Activated CD4-positive, alpha-beta T cell treated with anti-CD3 and anti-CD28 coated beads for 48 hours (primary cell): ENCODE results near the gene ERFE.

Source experiments
- DNase-seq: peaks from one replicate; pipeline ENCODE4 v3.0.0-alpha.2; 2020

Gene ERFE

DNA sequence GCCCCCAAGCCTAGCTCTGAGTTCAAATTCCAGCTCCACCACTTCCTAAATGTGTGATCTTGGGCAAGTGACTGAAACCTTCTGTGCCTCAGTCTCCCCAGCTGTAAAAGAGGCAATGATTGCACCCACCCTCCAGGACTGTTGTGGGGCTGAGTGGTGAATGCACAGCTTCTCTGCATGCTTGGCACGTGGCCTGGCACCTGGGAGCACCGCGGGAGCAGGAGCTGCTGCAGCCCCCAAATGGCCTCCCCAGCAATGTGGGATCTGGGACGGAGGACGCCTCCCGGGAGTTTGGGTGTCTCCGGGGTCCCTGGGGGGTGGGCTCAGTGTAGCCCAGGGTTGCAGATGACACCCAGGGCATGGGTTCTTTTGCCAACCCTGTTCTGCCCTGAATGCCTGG lies 18.7 kb upstream of the ERFE start:
- no peak for DNase-seq

DNA sequence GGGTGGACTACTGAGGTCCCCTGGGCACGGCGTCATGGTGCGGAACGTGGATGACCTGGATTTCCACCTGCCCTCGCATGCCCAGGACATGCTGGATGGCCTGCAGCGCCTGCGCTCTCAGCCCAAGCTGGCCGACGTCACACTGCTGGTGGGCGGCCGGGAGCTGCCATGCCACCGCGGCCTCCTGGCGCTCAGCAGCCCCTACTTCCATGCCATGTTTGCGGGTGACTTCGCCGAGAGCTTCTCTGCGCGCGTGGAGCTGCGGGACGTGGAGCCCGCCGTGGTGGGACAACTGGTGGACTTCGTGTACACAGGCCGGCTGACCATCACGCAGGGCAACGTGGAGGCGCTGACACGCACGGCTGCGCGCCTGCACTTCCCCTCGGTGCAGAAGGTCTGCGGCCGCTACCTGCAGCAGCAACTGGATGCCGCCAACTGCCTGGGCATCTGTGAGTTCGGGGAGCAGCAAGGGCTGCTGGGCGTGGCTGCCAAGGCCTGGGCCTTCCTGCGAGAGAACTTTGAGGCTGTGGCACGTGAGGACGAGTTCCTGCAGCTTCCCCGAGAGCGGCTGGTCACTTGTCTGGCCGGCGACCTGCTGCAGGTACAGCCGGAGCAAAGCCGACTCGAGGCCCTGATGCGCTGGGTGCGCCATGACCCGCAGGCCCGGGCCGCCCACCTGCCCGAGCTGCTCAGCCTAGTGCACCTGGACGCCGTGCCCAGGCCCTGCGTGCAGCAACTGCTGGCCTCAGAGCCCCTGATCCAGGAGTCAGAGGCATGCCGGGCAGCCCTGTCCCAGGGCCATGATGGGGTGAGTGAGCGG lies 17.8 kb upstream of the ERFE start:
- DNase-seq: no peak

DNA sequence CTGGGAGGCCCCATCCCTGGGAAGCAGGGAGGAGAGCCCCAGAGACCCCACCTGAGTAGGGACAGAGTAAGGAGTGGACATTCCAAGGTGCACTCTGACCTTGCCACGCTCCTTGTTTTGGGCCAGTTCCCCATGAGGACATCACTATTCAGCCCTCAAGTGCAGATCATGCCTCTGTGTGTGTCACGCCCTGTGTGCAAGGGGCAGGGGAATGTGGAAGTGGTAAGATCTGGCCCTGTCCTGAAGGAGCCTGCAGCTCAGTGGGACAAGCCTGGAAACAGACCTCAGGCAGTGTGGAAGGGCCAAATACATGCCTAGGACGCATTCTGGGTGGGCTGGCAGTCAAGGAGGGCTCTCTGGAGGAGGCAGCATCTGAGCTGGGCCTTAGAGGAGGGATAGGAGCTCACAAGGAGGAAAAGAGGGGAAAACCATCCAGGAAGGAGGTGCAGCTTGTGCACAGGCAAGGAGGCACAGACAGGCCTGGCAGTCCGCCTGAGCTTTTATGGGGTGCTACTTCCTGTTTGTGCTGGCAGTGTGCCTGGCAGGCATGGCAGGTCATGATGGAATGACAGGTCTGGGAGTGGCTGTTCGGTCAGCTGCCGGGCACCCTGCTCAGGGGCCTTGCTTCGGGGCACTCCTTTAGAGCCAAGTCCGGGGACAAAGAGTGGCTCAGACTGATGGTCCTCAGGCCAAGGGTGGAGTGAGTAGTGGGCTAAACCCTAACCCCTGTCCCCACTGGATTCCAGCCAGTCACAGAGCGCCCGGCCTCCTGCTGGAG lies 17.0 kb upstream of the ERFE start:
- no peak for DNase-seq

DNA sequence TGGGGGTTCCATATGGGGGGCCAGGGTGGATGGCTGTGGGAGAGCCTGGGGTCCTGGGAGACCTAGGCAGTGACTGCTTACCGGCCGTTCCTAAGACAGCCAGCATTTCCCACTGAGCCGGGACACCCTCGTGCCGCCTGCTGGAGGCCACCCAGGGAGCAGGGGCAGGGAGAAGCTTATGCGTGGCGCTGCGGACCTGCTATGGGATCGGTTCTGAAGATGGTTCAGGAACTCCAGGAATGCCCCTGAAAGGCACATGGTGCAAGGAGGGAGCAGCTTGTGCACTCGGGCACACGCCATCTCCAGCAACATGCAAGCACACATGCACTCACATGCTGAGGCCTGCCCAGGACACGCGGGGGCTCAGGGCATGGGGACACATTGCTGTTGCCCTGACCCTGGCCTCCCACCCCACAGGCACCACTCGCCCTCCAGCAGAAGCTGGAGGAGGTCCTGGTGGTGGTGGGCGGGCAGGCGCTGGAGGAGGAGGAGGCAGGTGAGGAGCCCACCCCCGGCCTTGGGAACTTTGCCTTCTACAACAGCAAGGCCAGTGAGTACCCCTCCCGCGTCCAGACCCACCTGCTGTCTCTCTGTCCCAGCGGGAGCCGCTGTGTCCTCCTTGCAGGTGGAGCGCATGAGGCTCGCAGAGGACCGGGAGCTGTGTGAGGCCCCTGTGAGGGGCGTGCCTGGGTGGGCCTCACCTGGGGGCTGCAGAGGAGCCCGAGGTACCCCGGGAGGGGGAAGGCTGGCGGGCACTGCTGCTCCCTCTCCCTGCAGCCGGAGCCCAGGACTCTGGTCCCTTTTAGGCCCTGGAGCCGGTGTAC lies 16.2 kb upstream of the ERFE start:
- DNase-seq: no peak

DNA sequence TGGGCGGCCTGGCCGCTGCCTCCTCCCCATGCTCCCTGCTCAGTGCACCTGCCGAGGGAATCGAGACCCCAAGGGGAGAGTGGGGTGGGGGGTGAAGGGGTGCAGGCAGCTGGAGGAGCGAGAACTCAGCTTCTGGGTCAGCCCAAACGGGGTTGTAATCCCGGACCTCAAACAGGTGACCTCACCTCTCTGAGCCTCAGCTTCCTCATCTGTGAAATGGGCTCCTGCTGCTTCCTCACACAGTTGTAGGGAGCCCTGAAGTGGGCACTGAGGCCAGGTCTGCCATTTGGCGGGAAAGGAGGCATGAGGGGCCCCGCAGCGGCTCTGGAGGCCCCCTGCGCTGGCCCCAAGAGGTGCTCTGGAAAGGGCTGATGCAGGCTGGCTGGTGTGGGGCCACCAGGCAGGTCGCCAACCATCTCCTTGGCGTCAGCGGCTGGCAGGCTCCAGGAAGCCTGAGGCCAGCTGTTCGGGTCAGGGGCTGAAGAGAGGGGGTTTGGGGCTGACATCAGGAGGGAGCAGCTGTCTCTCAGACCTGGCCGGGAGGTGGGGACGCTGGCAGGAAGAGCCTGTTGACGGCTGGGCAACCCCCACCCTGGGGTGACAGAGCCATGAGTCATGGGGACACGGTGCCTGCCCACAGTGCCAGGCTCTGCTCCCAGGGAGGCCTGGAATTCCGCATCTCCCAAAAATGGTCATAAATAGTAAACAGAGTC lies 15.4 kb upstream of the ERFE start:
- peak; percentile 34 for DNase-seq

DNA sequence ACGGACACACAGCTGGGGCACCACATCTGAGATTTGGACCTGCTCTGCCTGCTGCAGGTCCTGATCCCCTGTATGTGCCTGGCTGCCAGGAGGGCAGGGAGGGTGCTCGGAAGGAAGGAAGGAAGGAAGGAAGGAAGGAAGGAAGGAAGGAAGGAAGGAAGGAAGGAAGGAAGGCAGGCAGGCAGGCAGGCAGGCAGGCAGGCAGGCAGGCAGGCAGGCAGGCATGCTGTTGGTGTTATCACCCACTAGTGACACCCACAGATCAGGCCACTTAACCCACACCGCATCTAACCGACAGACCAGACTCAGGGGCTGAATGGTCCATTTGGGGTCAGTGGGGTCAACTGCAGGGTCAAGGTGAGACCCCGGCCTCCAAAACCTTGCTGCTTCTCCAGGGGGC lies 14.5 kb upstream of the ERFE start:
- no peak for DNase-seq

DNA sequence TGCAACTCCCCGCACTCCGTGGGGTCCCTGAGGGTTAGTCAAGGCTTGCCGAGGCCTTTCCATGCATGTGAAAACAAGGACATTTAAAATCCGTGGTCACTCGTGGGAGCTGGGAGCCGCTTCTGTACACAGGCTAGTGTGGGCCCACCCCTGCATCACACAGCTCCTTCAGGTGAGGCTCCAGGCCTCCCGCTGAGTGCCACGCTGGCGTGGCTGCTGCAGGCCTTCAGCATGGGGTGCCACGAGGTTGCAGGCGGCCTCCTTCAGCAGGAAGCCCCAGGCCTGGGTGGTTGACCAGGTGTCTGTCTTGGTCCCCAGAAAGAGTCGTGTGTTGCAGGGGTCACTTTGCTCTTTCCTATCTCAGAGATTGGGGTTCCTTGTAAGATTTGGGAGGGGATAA lies 13.7 kb upstream of the ERFE start:
- no peak for DNase-seq

DNA sequence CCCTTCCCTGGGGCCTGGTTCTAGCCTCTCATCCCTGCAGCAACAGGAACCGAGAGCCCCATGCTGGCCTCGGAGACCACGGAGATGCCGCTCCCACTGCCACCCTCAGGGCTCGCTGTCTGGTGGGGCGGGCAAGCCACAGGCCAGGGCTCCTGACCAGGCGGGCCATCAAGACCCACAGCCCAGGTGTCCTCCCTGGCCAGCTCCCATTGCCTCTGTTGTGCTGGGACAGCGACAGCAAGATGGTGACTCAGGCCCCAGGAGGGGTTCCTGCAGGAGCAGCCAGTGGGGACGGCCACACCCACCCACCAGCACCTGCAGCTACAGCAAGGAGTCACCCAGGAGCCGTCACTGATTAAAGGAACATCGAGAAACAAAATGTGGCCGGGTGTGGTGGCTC lies 12.9 kb upstream of the ERFE start:
- no peak for DNase-seq

DNA sequence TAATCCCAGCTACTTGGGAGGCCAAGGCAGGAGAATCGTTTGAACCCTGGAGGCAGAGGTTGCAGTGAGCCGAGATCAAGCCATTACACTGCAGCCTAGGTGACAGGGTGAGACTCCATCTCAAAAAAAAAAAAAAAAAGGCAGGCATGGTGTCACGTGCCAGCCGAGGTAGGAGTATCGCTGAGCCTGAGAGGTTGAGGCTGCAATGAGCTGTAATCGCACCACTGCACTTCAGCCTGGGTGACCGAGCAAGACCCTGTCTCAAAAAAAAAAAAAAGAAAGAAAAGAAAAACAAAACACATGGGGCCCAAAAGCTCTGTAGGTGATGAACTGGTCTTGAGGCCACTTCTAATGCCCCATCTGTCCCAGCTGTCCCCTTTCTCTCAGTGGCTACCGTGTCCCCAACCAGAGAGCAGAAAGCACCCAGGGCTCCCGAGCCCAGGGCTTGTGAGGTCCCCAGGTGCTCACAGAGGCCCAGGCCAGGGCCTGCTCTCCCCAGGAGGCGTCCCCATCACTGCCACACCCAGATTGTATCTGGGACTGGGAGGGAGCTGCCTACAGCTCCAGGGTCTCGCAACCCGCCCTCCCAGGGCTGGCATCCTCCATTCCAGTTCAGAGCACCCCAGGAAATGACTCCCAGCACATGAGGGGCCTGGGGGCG lies 11.8 kb upstream of the ERFE start:
- no peak for DNase-seq

DNA sequence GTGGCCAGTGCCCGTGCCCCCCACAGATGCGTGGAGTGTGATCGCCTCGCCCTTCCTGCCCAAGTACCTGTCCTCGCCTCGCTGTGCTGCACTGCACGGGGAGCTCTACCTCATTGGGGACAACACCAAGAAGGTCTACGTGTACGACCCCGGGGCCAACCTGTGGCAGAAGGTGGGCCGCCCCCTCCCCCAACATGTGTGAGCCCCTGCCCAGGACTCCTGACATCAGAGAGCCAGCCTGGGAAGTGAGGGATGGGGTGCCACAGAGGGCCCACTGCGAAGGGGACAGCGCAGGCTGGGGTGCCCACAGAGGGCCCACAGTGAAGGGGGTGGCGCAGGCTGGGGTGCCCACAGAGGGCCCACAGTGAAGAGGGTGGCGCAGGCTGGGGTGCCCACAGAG lies 9.8 kb upstream of the ERFE start:
- DNase-seq: no peak

DNA sequence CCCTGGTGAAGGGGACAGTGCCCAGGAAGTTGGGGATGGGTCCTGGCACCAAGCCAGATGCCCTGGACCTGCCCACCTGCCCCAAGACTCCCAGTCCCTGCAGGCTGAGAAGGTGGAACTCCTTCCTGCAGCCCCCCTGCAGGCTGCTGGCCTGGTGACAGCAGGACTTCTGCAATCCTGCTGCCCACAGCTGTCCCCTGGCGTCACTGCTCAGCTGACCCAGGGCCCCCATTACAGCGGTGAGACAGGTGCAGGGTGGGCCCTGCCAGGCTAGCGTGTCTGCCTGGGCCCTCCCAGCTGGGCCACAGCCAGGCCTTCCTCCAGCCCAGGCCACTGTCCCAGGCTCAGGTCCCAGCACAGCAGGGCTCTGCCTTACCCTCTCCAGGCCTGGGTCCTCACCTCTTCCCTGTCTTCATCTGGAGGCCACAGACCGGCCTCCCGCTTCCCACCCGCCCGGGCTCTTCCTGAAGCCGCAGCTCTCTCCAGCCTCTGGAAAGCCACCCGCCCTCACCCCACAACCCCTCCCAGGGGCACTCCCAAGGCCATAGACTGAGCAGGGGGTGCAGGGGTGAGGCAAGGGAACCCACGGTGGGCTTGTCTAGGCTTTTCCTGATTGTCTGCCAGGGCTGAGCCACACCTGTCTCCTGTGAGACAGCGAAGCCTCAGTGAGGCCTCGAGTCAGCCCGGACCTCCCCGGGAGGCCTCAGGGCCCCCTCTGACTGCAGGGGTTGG lies 8.8 kb upstream of the ERFE start:
- DNase-seq: no peak

DNA sequence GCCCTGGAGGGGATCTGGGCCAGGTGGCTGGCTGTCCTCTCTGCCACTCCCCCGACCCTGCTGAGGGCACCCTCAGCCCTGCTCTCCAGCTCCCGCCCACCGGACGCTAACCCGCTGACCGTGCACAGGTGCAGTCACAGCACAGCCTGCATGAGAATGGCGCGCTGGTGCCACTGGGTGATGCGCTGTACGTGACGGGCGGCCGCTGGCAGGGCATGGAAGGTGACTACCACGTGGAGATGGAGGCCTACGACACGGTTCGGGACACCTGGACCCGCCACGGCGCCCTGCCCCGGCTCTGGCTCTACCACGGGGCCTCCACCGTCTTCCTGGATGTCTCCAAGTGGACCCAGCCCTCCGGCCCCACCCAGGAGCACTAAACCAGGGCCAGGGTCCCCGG lies 8.1 kb upstream of the ERFE start:
- no peak for DNase-seq

DNA sequence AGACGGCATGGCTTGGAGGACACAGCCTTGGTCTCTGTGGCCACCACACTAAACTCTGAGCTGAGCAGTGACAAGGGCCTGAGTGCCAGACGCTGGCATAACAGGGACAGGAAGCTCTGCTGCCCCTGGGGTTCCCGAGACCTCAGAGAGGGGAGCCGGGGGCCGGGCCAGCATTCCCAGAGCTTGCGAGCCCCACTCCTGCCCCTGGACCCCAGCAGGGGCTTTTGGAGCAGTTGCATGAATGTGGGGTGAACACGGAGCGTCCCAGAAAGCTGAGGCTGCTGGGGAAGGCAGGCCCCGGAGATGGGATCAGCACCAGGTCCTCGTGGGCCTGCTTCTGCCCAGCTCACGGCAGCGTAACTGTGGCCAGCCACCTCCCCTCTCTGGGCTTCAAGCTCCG lies 7.6 kb upstream of the ERFE start:
- no peak for DNase-seq

DNA sequence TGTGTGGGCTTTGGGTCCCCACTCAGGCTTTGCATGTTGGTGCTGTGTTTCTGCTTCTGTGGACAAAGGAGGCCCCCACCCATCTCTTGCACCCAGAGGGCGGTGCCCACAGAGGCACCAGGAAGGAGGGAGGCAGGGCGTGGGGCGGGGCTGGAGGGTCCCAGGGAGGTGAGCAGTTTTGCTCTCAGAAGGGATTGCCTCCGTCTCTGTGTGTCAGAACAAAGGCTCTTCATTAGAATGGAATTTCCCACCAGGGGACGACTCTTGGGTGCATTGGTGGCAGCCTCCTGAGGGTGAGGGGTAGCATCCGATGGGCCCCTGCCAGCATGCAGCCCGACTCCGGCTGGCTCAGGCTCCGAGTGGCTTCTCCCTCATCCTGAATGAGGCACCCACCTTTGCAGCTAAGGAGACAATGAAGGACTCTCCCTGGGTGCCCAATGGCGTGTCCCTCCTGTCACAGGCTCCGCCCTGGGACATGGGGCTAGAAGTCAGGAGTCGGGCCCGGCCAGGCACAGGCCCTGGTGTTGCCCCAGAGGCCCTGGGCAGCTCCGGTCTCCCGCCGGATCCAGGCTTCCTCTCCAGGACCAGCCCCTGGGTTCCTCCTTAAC lies 7.0 kb upstream of the ERFE start:
- DNase-seq: no peak

DNA sequence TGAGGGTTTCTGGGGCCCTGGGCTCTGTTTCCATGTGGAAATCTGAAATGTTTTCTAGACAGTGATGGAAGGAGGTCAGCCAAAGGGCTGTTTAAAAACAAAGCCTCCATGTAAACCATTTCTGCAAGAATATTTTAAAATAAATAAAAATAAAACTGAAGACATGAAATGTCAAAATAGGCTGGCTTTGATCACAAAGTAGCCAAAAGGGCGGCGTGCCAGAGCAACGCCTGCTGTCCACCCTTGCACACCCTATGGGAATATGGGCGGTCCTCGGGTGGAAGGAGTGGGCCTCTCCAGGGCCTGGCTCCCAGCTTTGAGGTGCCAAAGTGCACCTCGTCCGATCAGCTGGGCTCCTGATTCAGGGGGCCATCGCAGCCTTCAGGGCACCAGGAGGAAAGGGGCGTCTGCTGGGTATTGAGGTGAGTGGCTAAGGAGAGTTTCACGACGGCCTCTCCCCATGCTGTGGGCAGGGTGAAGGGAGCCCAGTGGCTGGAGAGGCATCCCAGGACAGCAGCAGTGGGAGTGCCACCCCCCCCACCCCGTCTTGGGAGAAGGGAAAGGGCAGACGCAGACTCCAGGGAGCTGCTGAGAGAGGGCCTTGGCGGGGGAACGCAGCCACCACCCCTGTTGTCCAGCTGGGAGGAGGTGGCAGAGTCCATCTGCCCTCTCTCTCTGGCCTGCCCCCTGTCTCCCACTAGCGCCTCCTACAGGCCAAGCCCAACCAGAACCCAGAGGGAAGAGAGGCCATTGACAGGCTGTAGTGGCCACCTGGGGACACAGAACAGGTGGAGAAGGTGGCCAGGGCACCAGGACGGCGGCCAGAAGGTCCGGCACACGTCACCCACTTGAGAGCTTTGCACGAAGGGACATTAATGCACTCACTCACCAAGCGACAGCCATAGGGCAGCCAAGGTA lies 5.7 kb upstream of the ERFE start:
- no peak for DNase-seq

DNA sequence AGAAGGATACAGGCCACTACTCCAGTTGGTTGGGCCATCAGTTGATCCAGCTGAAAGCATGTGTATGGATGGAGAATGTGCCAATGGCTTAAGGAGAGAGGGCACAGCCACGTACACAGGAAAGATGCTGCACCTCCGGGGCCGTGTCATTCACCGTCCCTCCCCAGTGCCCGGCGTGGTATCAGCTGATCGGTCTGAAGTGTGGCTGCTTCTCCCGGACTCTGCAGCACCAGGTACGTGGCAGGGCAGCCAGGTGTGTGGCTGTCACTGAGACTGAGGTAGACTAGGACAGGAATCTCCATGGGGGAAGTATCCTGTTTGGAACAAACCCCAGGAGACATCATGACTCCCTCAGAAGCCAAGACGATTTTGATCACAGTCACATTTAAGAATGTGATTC lies 4.2 kb upstream of the ERFE start:
- DNase-seq: no peak

DNA sequence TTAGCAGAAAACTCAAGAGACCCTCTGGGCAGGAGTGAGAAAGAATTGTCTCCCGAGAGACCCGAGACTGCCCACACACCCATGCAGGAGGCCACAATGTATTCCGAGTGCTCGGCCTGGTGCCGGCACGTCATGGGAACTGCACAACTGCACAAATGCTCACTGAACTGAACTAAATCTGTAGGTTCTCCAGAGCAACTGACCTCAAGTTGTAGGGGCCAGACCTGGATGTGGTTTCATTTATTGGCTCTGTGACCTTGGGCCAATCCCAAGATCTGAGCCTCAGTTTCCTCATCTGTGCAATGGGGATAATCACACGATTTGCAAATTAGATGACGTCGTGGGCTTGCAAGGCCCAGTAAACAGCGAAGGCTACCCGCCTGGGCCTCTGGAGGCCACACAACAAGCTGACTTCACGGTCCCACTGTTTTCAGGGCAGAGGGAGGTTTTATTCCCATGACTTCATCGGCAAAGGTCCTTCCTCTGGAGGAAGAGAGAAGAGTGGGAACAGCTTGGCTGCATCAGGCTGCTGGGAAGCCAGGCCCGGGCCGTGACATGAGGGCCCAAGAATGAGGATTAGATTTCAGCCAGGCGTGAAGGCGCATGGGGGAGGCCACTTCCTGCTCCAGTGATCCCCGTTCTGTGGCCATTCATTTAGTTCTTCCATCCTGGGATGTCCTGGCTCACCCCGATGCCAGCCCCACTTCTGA lies 3.6 kb upstream of the ERFE start:
- DNase-seq: no peak

DNA sequence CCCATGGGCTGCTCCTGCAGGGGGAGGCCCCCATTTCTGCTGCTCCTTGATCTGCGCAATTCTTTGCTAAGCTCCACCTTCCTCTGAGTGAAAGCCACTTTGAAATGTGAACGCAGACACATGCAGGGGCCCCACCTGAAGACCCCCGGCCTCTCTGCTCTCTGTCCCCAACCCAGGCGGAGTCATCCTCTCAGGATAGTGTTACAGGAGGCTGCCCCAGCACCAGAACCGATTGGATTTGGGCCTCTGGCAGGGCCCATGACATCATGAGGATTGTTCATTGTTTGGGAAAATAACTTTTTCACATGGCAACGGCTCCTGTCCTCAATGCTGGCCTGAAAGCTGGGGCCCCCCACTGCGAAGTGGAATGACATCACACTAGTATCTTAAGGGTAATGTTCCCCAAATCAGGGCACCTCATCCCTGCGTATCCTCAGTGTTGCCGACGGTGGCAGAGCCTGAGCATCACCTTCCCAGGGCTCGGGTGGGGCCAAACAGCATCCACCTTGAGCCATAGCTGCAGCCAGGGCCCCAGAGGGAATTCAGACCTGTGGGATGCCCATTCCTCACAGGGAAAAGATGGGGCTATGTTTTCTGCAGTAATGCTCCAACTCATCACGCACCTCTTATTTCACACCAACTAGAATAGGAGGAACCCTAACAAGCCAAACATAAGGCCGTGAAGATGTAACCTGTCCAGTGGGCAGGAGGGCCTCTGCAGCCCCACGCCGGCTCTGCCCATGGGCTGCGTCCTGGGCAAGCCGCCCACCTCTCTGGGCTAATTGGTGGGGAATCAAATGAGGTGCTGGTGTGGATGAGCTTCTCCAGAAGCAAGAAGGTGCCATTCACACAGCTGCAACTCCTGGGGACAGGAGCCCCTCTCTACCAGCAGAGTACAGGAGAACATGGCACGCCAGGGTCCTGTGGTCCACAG lies 2.7 kb upstream of the ERFE start:
- no peak for DNase-seq
